ENCODE data around the gene MS4A15.

MS4A15 gene

GRCh38 chr11:60801194-60801593 is 44.5 kb downstream of the MS4A15 start:
- DNase-seq (ENCODE audit: low read depth in 1 of 2, low spot score in 1 of 2) = no peak
- Histone ChIP-seq H3K4me3 (replicated peaks; ENCODE audit: insufficient read depth, low read length) (no peak overlapping the region), H3K27ac (replicated peaks) (no peak overlapping the region), H3K27me3 (ENCODE audit: insufficient read depth, poor library complexity, severe bottlenecking) (no peaks in the 10 kb centered on the region)
- TF ChIP-seq, protein P1, sequence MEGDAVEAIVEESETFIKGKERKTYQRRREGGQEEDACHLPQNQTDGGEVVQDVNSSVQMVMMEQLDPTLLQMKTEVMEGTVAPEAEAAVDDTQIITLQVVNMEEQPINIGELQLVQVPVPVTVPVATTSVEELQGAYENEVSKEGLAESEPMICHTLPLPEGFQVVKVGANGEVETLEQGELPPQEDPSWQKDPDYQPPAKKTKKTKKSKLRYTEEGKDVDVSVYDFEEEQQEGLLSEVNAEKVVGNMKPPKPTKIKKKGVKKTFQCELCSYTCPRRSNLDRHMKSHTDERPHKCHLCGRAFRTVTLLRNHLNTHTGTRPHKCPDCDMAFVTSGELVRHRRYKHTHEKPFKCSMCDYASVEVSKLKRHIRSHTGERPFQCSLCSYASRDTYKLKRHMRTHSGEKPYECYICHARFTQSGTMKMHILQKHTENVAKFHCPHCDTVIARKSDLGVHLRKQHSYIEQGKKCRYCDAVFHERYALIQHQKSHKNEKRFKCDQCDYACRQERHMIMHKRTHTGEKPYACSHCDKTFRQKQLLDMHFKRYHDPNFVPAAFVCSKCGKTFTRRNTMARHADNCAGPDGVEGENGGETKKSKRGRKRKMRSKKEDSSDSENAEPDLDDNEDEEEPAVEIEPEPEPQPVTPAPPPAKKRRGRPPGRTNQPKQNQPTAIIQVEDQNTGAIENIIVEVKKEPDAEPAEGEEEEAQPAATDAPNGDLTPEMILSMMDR (IDR thresholded peaks at IDR 0.05; ENCODE audit: insufficient read depth, low read length) = no peak
- TF ChIP-seq GABPA (IDR thresholded peaks at IDR 0.05; ENCODE audit: low read depth) = no peak
- TF ChIP-seq SPI1 (IDR thresholded peaks at IDR 0.05; ENCODE audit: borderline replicate concordance, low read depth) = no peak
- no peak for TF ChIP-seq REST (IDR thresholded peaks at IDR 0.05; ENCODE audit: insufficient replicate concordance, low read depth)
- TF ChIP-seq POLR2AphosphoS5 (IDR thresholded peaks at IDR 0.05; ENCODE audit: low read depth) = no peak

- H3K4me3 ChIP-seq (replicated peaks; ENCODE audit: insufficient read depth, low read length) = no peak overlapping the region
- H3K27me3 ChIP-seq (ENCODE audit: insufficient read depth, poor library complexity, severe bottlenecking) = no peaks in the 10 kb centered on the region
- TF ChIP-seq SPI1 (IDR thresholded peaks at IDR 0.05; ENCODE audit: borderline replicate concordance, low read depth) (no peak), GABPA (IDR thresholded peaks at IDR 0.05; ENCODE audit: low read depth) (no peak), POLR2AphosphoS5 (IDR thresholded peaks at IDR 0.05; ENCODE audit: low read depth) (no peak), REST (IDR thresholded peaks at IDR 0.05; ENCODE audit: insufficient replicate concordance, low read depth) (no peak)
- TF ChIP-seq, protein P1 (IDR thresholded peaks at IDR 0.05; ENCODE audit: insufficient read depth, low read length) = no peak
- H3K27ac ChIP-seq (replicated peaks) = no peak overlapping the region
- DNase-seq (ENCODE audit: low read depth in 1 of 2, low spot score in 1 of 2) = no peak
These were observed 46.7 kb downstream of the MS4A15 start for GRCh38 chr11:60803273-60803936.

DNA sequence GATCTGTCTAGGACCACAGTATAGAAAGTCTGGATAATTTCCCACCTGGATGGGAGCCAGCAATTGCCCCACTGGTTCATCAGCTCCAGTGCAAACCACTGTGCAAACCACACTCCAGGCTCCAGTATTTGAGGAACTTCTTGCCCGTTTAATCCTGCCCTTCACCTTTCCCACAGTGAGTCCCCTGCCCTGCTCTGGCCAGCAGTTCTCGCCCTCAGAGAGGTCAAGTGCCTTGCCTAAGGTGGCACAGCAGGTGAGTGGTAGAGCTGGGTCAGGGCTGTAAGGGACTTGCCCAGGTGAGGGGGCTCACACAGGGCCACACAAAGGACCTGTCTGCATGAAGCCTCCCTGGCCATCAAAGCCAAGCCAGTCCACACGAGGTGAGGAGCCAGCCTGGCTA is 52.6 kb downstream of the MS4A15 start:
- no peaks in the 10 kb centered on the region for H3K27me3 ChIP-seq (ENCODE audit: insufficient read depth, poor library complexity, severe bottlenecking)
- no peak overlapping the region for H3K4me3 ChIP-seq (replicated peaks; ENCODE audit: insufficient read depth, low read length)
- H3K27ac ChIP-seq (replicated peaks) = no peak overlapping the region
- peak in 1 of 2 experiments; percentile 11 for DNase-seq (ENCODE audit: low read depth in 1 of 2, low spot score in 1 of 2)
- no peak for TF ChIP-seq POLR2AphosphoS5 (IDR thresholded peaks at IDR 0.05; ENCODE audit: low read depth)
- no peak for TF ChIP-seq SPI1 (IDR thresholded peaks at IDR 0.05; ENCODE audit: borderline replicate concordance, low read depth)
- no peak for TF ChIP-seq GABPA (IDR thresholded peaks at IDR 0.05; ENCODE audit: low read depth)
- no peak for TF ChIP-seq REST (IDR thresholded peaks at IDR 0.05; ENCODE audit: insufficient replicate concordance, low read depth)
- TF ChIP-seq, protein P1 (IDR thresholded peaks at IDR 0.05; ENCODE audit: insufficient read depth, low read length) = no peak
